Upper lobe of left lung (tissue), 4 donors: ENCODE data around the gene NF2.

Experiments used
- CTCF ChIP-seq, 6 experiments: fragments of 450-650 bp in 4 of 6; fragments of 200-600 bp in 2 of 6; sonication (generic) in 2 of 6; IDR thresholded peaks; one replicate each; pipeline ENCODE4 v1.5.1; 2016 to 2019; ENCODE audit warnings: antibody characterized with exemption in 6 of 6
- EP300 ChIP-seq, 4 donors: sonication (generic); formaldehyde crosslinking; IDR thresholded peaks; one replicate each; pipeline ENCODE4 v1.5.1; 2017; ENCODE audit warnings: antibody characterized with exemption in 4 of 4, control low read depth in 2 of 4
- POLR2A ChIP-seq, 4 donors: fragments of 450-650 bp; IDR thresholded peaks; one replicate each; pipeline ENCODE4 v1.5.1; 2016 to 2017; ENCODE audit warnings: antibody characterized with exemption in 4 of 4, mild to moderate bottlenecking in 2 of 4
- POLR2AphosphoS5 ChIP-seq, 2 donors: sonication (generic); formaldehyde crosslinking; IDR thresholded peaks; one replicate each; pipeline ENCODE4 v1.5.1; 2017; ENCODE audit warnings: antibody characterized with exemption in 2 of 2

DNA sequence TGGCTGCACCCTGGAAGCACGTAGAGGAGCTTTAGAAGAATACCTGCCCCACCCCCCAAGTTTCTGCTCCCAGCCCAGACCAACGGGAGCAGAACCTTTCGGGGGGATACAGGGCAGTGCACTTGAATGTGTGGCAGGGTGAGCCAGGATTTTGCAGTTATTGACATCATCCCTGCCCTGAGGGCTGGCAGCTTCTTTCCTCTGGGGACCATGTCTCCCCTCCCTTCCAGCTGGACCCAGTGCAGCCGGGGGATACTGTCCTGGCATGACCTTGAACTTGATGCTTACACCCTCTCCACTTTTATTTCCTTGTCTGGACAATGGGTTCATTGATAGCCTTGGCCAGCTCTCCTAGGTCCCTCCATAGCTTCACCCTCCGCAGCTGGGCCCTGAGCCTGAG, 112.3 kb downstream of the NF2 start:
- TF ChIP-seq POLR2A (IDR thresholded peaks at IDR 0.05) (no peak), CTCF (IDR thresholded peaks at IDR 0.05) (no peak), POLR2AphosphoS5 (IDR thresholded peaks at IDR 0.05) (no peak), EP300 (IDR thresholded peaks at IDR 0.05) (no peak)
